Bronchial epithelial cell (primary cell): Measurements from ENCODE around the gene NUCKS1. TPM values are rescaled to one million over a fixed set of nuclear protein-coding genes. Genes with fewer than 3 reads are reported as not detected.

Experiments
- DNase-seq: peaks from one replicate; pipeline ENCODE4 v3.0.0-alpha.2; 2010; ENCODE audit warnings: low read depth
- FAIRE-seq: peaks from 2 replicates; lab custom pipeline; 2011; peaks lifted over from hg19 to GRCh38; lab: Jason Lieb, UNC
- H3K27me3 ChIP-seq: 2 replicates; pipeline ENCODE4 v1.5.1; 2011; ENCODE audit warnings: low read length; ENCODE audit not compliant: control insufficient read depth, insufficient read depth
- H3K36me3 ChIP-seq: 2 replicates; pipeline ENCODE4 v1.5.1; 2011; ENCODE audit warnings: low read length; ENCODE audit not compliant: control insufficient read depth, insufficient read depth
- H3K4me3 ChIP-seq: 2 replicates; pipeline ENCODE4 v1.5.1; 2011; ENCODE audit warnings: mild to moderate bottlenecking, low read depth, low read length, control low read depth
- CTCF ChIP-seq: IDR thresholded peaks from 2 replicates; pipeline ENCODE4 v1.5.1; 2011; ENCODE audit warnings: mild to moderate bottlenecking, moderate library complexity, low read length, control low read depth, inconsistent platforms; ENCODE audit not compliant: insufficient read depth, severe bottlenecking
- total RNA-seq: library from RNA; depleted of rRNA; stranded (reverse); fragments of >200 nt; gene quantifications from 2 replicates; pipeline ENCODE4 v1.2.1, GENCODE V29; 2014

Gene NUCKS1
- total RNA-seq, 1 donor from 2014 or later, result 72.1 TPM

- FAIRE-seq, result no peak
- DNase-seq, result no peak
- TF ChIP-seq CTCF, result no peak
- no peaks in the 10 kb centered on the region for H3K36me3 ChIP-seq
- no peaks in the 10 kb centered on the region for H3K27me3 ChIP-seq
- no peak overlapping the region for H3K4me3 ChIP-seq
Observed at GRCh38 chr1:205678286-205679111, 71.5 kb downstream of the NUCKS1 start.

- no peak for TF ChIP-seq CTCF
- no peaks in the 10 kb centered on the region for H3K36me3 ChIP-seq
- DNase-seq, result no peak
- no peak for FAIRE-seq
- H3K27me3 ChIP-seq, result no peaks in the 10 kb centered on the region
- no peak overlapping the region for H3K4me3 ChIP-seq
Observed at GRCh38 chr1:205677167-205677566, 72.8 kb downstream of the NUCKS1 start.

GRCh38 chr1:205676597-205676996 lies 73.4 kb downstream of the NUCKS1 start:
- Histone ChIP-seq H3K4me3 (no peak overlapping the region), H3K27me3 (no peaks in the 10 kb centered on the region), H3K36me3 (no peaks in the 10 kb centered on the region)
- no peak for DNase-seq
- no peak for FAIRE-seq
- no peak for TF ChIP-seq CTCF

GRCh38 chr1:205676002-205676401 lies 74.0 kb downstream of the NUCKS1 start:
- DNase-seq, result no peak
- no peak for FAIRE-seq
- Histone ChIP-seq H3K36me3 (no peaks in the 10 kb centered on the region), H3K27me3 (no peaks in the 10 kb centered on the region), H3K4me3 (no peak overlapping the region)
- no peak for TF ChIP-seq CTCF

- no peak for DNase-seq
- Histone ChIP-seq H3K27me3 (no peaks in the 10 kb centered on the region), H3K36me3 (no peaks in the 10 kb centered on the region), H3K4me3 (no peak overlapping the region)
- no peak for FAIRE-seq
- TF ChIP-seq CTCF, result no peak
Observed at GRCh38 chr1:205675247-205675646, 74.7 kb downstream of the NUCKS1 start.

- Histone ChIP-seq H3K36me3 (no peaks in the 10 kb centered on the region), H3K27me3 (no peaks in the 10 kb centered on the region), H3K4me3 (no peak overlapping the region)
- FAIRE-seq (no peak), DNase-seq (no peak)
- TF ChIP-seq CTCF, result no peak
Observed at GRCh38 chr1:205672970-205673369, 77.0 kb downstream of the NUCKS1 start.
